ENCODE results near the gene XG.

XG gene

DNA sequence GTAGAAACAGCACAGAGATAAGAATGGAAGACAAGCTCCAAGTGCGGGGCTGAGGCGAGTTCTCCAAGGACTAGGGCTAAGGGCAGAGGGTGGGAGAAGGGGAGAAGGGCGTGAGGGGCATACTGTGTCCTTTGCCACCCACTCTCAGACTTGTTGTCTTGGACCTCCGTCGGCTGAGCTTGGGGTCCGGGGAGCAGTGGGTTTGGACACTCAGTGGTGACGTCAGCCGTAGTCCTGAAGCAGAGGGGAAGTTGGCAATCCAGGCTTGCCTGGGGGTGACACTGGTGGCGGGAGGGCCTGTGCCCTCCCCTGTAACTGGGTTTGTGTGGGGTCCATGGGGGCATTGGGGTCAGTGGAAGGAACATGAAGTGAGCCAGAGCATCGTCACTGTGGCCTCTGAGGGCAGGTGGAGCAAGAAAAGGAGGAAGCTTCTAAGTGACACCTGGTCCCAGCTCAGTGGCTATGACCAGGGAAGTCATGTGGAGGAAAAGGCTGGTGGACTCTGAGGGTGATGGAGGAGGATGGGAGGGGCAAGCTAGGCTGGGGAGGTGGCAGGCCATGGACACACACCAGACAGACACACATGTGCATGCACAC, 43.1 kb upstream of the XG start:
- Histone ChIP-seq H3K27me3 (ENCODE audit: insufficient read depth, poor library complexity, severe bottlenecking) (no peaks in the 10 kb centered on the region), H3K4me3 (replicated peaks; ENCODE audit: insufficient read depth, low read length) (no peak overlapping the region), H3K27ac (replicated peaks) (peak overlapping the region; percentile 80; the same call in 1 of the 2 replicates)
- peak in 1 of 2 experiments; percentile 34 for DNase-seq (ENCODE audit: low read depth in 1 of 2, low spot score in 1 of 2)
- TF ChIP-seq POLR2AphosphoS5 (IDR thresholded peaks at IDR 0.05; ENCODE audit: low read depth): peak; percentile 43; the same call in 1 of the 2 replicates
- TF ChIP-seq, protein P1, sequence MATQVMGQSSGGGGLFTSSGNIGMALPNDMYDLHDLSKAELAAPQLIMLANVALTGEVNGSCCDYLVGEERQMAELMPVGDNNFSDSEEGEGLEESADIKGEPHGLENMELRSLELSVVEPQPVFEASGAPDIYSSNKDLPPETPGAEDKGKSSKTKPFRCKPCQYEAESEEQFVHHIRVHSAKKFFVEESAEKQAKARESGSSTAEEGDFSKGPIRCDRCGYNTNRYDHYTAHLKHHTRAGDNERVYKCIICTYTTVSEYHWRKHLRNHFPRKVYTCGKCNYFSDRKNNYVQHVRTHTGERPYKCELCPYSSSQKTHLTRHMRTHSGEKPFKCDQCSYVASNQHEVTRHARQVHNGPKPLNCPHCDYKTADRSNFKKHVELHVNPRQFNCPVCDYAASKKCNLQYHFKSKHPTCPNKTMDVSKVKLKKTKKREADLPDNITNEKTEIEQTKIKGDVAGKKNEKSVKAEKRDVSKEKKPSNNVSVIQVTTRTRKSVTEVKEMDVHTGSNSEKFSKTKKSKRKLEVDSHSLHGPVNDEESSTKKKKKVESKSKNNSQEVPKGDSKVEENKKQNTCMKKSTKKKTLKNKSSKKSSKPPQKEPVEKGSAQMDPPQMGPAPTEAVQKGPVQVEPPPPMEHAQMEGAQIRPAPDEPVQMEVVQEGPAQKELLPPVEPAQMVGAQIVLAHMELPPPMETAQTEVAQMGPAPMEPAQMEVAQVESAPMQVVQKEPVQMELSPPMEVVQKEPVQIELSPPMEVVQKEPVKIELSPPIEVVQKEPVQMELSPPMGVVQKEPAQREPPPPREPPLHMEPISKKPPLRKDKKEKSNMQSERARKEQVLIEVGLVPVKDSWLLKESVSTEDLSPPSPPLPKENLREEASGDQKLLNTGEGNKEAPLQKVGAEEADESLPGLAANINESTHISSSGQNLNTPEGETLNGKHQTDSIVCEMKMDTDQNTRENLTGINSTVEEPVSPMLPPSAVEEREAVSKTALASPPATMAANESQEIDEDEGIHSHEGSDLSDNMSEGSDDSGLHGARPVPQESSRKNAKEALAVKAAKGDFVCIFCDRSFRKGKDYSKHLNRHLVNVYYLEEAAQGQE (IDR thresholded peaks at IDR 0.05; ENCODE audit: insufficient replicate concordance, low read depth): no peak

DNA sequence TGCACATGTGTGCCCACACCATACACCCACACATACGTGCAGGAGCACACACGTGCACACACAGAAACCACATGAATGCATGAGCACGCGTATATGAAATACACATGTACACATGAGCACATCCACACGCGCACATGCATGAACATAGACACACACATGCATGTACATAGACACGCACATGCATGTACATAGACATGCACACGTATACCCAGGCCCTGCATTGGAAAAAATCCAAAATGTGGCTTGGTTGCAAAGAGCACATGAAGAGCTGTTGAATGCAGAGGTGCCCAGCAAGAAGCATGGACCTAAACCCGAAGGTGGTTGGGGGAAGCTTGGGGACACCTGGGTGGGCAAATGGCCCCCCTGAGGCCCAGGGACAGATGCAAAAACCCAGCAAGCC, 42.3 kb upstream of the XG start:
- peak overlapping the region; percentile 69 for H3K27ac ChIP-seq (replicated peaks)
- no peaks in the 10 kb centered on the region for H3K27me3 ChIP-seq (ENCODE audit: insufficient read depth, poor library complexity, severe bottlenecking)
- no peak overlapping the region for H3K4me3 ChIP-seq (replicated peaks; ENCODE audit: insufficient read depth, low read length)
- DNase-seq (ENCODE audit: low read depth in 1 of 2, low spot score in 1 of 2): no peak
- no peak for TF ChIP-seq SPI1 (IDR thresholded peaks at IDR 0.05; ENCODE audit: borderline replicate concordance, low read depth)
- no peak for TF ChIP-seq GABPA (IDR thresholded peaks at IDR 0.05; ENCODE audit: low read depth)
- no peak for TF ChIP-seq POLR2AphosphoS5 (IDR thresholded peaks at IDR 0.05; ENCODE audit: low read depth)

DNA sequence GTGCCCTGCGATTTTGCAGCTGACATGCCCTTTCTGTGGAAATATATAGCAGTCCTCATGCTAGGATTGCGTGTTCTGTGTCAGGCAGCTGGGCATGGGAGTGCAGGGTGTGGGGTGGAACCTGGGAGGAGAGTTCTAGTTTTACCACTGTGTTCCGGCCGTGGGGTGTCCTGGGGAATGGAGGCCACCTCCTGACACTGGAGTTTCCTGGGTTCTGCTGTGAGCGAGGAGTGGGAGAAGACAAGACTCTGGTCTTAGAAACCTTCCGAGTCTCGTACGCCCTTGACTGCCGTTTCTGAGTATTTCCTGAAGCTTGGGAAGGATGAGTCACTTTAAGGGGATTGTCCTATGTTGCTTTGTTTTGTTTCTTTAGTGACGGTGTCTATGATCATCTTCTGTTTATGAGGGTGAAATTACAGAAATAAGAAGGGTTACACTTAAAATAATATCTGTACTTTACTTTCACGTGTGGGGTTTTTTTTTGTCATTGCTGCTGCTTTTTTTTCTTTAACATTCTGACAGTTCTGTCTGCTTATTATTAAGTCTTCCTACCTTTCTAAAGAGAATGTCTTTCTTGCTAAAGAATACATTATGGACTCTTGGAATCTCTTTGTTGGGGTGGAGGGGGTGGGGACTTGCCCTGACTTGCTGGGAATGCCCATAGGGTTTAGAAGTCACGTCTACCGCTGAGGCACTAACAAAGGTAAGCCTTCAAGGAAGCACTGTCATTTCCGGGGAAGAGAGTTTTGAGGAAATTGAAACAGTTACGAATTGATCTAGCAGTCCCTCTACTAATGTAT, 41.6 kb upstream of the XG start:
- H3K27ac ChIP-seq (replicated peaks): peak overlapping the region; percentile 69
- H3K4me3 ChIP-seq (replicated peaks; ENCODE audit: insufficient read depth, low read length): no peak overlapping the region
- TF ChIP-seq GABPA (IDR thresholded peaks at IDR 0.05; ENCODE audit: low read depth): no peak
- no peak for TF ChIP-seq SPI1 (IDR thresholded peaks at IDR 0.05; ENCODE audit: borderline replicate concordance, low read depth)
- TF ChIP-seq, protein P1 (IDR thresholded peaks at IDR 0.05; ENCODE audit: insufficient replicate concordance, low read depth): no peak
- no peak for TF ChIP-seq POLR2AphosphoS5 (IDR thresholded peaks at IDR 0.05; ENCODE audit: low read depth)
- TF ChIP-seq, protein P2, sequence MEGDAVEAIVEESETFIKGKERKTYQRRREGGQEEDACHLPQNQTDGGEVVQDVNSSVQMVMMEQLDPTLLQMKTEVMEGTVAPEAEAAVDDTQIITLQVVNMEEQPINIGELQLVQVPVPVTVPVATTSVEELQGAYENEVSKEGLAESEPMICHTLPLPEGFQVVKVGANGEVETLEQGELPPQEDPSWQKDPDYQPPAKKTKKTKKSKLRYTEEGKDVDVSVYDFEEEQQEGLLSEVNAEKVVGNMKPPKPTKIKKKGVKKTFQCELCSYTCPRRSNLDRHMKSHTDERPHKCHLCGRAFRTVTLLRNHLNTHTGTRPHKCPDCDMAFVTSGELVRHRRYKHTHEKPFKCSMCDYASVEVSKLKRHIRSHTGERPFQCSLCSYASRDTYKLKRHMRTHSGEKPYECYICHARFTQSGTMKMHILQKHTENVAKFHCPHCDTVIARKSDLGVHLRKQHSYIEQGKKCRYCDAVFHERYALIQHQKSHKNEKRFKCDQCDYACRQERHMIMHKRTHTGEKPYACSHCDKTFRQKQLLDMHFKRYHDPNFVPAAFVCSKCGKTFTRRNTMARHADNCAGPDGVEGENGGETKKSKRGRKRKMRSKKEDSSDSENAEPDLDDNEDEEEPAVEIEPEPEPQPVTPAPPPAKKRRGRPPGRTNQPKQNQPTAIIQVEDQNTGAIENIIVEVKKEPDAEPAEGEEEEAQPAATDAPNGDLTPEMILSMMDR (IDR thresholded peaks at IDR 0.05; ENCODE audit: insufficient read depth, low read length): no peak
- no peaks in the 10 kb centered on the region for H3K27me3 ChIP-seq (ENCODE audit: insufficient read depth, poor library complexity, severe bottlenecking)
- peak in 1 of 2 experiments; percentile 21 for DNase-seq (ENCODE audit: low read depth in 1 of 2, low spot score in 1 of 2)

DNA sequence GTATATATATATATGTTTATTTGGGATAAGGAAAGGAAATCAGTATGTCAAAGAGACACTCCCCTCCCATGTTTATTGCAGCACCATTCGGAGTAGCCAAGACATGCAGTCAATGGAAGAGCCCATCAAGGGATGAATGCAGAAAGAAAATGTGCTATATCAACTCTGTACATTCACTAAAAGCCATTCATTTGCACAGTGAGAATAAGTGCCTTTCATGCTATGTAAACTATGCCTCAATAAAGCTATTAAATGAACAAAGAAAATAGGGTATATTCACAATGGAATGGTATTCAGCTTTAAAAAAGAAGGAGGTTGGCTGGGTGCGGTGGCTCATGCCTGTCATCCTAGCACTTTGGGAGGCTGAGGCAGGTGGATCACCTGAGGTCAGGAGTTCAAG, 40.4 kb upstream of the XG start:
- no peak overlapping the region for H3K27ac ChIP-seq (replicated peaks)
- H3K27me3 ChIP-seq (ENCODE audit: insufficient read depth, poor library complexity, severe bottlenecking): no peaks in the 10 kb centered on the region
- H3K4me3 ChIP-seq (replicated peaks; ENCODE audit: insufficient read depth, low read length): no peak overlapping the region
- no peak for DNase-seq (ENCODE audit: low read depth in 1 of 2, low spot score in 1 of 2)
- no peak for TF ChIP-seq GABPA (IDR thresholded peaks at IDR 0.05; ENCODE audit: low read depth)
- TF ChIP-seq POLR2AphosphoS5 (IDR thresholded peaks at IDR 0.05; ENCODE audit: low read depth): no peak
- no peak for TF ChIP-seq SPI1 (IDR thresholded peaks at IDR 0.05; ENCODE audit: borderline replicate concordance, low read depth)
- TF ChIP-seq, protein P1 (IDR thresholded peaks at IDR 0.05; ENCODE audit: insufficient replicate concordance, low read depth): no peak
- TF ChIP-seq, protein P2 (IDR thresholded peaks at IDR 0.05; ENCODE audit: insufficient read depth, low read length): no peak

Measured in HL-60 (cell line).